ENCODE measurements around the gene NCAM2.

Gene NCAM2

GRCh38 chr21:21268885-21269284, 270.7 kb downstream of the NCAM2 start:
- intact Hi-C loops (cut with DNase I): no loop called here
- DNase-seq: no peak

- intact Hi-C loops (cut with DNase I): no loop called here
- peak in 1 of 10 donors; percentile 23 for DNase-seq
Measured at GRCh38 chr21:21279193-21279901, 281.1 kb downstream of the NCAM2 start.

- DNase-seq: no peak
- intact Hi-C loops (cut with DNase I): no loop called here
Measured at GRCh38 chr21:21283810-21284209, 285.6 kb downstream of the NCAM2 start.

DNA sequence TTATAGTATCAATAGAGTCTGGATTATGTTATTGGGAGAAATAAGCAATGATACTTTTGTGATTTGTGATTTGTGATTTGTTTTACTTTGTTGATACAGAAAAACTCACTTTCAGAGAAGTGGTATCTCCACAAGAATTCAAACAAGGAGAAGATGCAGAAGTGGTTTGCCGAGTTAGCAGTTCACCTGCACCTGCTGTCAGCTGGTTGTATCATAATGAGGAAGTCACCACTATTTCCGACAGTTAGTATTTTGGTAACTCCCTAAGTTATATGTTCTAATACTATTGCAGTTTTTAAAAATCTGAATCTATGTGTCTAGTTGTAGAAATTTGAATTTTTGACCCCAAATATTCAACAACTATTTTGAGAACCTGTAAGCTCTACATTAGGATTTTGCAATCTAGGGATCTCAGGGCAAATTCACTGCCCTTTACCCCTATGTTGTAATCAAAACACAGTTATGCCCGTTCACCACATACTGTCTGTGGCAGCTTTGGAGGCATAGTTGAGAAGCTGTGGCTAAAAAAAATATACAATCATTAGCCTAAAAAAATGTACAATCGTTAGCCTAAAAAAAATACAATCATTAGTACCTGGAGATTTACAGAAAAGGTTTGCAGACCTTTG, 288.1 kb downstream of the NCAM2 start:
- intact Hi-C loops (cut with DNase I): no loop called here
- DNase-seq: no peak

DNA sequence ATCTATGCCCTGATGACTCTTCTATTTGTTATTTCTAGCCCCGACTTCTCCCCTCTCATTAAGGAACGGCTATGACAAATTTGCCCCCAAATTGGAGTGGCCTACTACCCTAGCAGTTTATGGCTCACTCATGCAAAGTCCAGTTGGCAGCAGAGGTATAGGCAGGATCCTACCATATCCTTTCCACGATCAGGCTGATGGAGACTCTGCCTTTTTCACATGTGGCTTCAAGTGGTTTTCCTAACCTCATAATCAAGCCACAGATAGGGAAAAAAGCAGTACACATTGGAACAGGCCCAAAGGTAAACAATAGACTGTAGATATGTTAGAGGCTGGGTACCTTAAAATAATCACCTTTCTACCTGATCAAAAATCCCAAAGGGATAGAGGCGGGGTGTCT, 292.5 kb downstream of the NCAM2 start:
- intact Hi-C loops (cut with DNase I): no loop called here
- DNase-seq: no peak

GRCh38 chr21:21291883-21292569, 293.8 kb downstream of the NCAM2 start:
- no peak for DNase-seq
- intact Hi-C loops (cut with DNase I): no loop called here

DNA sequence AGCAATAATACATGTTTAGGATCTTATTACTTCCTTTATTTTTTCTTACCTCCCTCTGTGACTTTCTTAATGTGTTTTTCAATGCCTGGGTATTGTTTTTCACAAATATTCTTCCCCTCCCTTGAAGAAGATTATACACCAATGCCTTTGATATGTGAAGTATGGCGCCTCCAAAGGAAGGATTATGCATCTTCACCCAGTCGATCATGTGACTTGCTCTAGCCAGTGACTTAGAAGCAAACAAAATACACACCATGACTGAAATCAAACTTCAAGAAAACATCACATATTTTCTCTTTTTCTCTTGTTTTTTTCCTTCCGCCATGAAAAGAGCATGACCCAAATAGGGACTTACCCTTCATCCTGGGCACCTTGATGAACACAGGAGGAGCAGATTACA, 297.1 kb downstream of the NCAM2 start:
- DNase-seq: no peak
- intact Hi-C loops (cut with DNase I): no loop called here

- intact Hi-C loops (cut with DNase I): no loop called here
- DNase-seq: no peak
Measured at GRCh38 chr21:21297211-21297610, 299.0 kb downstream of the NCAM2 start.

DNA sequence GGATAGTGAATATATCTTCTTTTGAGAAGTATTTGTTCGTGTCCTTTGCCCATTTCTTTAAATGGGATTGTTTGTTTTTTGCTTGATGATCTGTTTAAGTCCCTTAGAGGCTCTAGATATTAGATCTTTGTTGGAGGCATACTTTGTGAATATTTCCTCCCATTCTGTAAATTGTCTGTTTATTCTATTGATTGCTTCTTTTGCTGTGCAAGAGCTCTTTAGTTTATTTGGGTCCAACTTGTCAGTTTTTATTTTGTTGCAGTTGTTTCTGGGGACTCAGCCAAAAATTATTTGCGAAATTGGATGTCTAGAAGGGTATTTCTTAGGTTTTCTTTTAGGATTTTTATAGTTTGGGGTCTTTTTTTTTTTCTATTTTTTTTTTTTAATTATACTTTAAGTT, 302.8 kb downstream of the NCAM2 start:
- no peak for DNase-seq
- intact Hi-C loops (cut with DNase I): no loop called here

GRCh38 chr21:21309510-21309909, 311.3 kb downstream of the NCAM2 start:
- intact Hi-C loops (cut with DNase I): no loop called here
- no peak for DNase-seq

DNA sequence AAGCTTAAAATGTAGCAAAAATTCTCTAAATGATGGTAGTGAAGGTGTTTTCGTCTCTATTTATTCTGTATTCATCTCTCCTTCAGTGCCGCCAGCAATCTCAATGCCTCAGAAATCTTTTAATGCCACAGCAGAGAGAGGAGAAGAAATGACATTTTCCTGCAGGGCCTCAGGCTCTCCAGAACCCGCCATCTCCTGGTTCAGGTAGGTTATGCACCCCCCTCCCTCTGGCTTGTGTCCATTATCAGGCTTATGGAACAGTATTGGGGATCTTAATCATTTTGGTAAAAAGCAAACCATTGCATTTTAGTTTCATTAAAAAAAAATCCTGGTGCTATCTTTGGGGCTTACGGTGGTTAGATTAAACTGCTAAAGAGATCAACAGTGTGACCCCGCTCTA, 326.1 kb downstream of the NCAM2 start:
- no peak for DNase-seq
- intact Hi-C loops (cut with DNase I): no loop called here

DNA sequence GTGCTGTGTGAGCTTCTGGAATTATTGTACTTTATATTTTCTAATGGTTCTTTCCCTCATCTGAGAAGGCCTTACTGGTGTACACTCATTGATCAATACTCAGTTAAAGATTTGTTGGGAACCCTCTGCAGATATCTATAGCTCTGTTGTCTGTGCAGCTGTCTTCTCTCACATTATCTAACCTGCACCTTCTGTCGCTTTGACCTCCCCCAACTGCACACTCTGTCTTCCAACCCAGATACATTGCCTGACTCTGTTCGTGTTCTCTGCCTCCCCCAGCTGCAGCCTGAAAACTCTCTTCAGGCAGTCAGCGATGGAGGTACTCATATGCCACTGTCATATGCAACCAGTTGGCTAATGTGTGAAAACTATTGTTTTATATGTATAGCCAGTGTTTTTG, 334.3 kb downstream of the NCAM2 start:
- DNase-seq: no peak
- intact Hi-C loops (cut with DNase I): no loop called here

GRCh38 chr21:21341041-21341440, 342.8 kb downstream of the NCAM2 start:
- intact Hi-C loops (cut with DNase I): no loop called here
- DNase-seq: no peak

- no peak for DNase-seq
- intact Hi-C loops (cut with DNase I): no loop called here
Measured at GRCh38 chr21:21345296-21345695, 347.1 kb downstream of the NCAM2 start.

- no peak for DNase-seq
- intact Hi-C loops (cut with DNase I): no loop called here
Measured at GRCh38 chr21:21345872-21346271, 347.7 kb downstream of the NCAM2 start.

- no peak for DNase-seq
- intact Hi-C loops (cut with DNase I): loop anchor here (10.0 kb wide), 1 partner anchor 261 kb away; no protein-coding TSS in a partner anchor
Measured at GRCh38 chr21:21366277-21366676, 368.1 kb downstream of the NCAM2 start.

DNA sequence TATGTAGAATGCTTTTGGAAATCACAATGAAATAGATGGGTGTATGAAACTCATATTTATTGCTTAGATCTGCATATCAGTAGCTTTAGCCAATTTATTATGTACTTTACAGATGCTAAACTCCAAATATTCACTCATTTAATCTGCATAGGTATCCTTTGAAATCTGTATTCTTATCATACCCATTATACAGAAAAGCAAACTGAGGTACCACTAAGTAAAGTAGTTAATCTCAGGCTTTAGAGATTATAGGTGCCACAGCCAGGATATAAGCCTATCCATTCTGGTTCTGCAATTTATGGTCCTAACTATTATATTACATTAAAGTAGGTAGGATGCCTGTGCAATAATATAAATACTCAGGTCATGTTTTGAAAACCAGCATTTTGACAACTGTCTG, 369.4 kb downstream of the NCAM2 start:
- intact Hi-C loops (cut with DNase I): loop anchor here (10.0 kb wide), 1 partner anchor 263 kb away; no protein-coding TSS in a partner anchor
- no peak for DNase-seq

- no peak for DNase-seq
- intact Hi-C loops (cut with DNase I): loop anchor here (5.0 to 10.0 kb wide), 3 partner anchors 142 to 372 kb away; no protein-coding TSS in a partner anchor
Measured at GRCh38 chr21:21373969-21374368, 375.8 kb downstream of the NCAM2 start.

DNA sequence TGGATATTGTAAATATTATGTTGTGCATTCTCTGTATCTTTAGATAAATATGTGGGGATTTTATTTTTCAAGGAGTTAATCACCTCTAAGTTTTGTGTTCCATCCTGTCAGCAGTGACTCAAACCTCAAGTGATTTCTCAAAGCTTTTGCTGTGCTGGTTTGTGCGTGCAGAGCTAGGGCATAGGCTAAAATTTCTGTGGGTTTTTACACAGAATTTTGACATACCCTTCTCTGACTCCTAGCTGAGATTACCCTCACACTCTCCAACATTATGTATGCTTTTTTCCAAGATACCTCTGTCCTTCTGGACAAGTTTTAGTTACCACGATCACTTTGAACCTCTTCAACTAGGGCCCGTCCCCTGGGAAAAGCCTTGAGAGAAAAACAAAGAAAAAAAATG, 384.9 kb downstream of the NCAM2 start:
- DNase-seq: no peak
- intact Hi-C loops (cut with DNase I): no loop called here

DNA sequence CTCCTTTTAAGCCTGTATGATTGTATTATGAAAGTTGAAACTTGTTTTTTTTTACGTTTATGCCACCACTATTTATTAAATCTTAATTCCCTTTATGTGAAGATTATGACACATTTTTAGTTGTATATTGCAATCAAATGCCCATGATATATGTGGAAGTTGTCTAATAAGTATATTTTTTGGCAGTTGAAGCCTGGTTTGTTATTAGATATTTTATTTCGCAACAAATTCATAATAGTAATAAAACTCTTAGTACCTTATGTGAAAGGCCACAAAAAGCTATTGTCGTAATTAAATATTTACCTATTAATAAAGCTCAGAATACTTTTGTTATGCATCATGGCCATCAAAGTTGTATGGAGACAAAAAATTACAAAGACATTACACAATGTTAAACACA, 386.8 kb downstream of the NCAM2 start:
- no peak for DNase-seq
- intact Hi-C loops (cut with DNase I): no loop called here

DNA sequence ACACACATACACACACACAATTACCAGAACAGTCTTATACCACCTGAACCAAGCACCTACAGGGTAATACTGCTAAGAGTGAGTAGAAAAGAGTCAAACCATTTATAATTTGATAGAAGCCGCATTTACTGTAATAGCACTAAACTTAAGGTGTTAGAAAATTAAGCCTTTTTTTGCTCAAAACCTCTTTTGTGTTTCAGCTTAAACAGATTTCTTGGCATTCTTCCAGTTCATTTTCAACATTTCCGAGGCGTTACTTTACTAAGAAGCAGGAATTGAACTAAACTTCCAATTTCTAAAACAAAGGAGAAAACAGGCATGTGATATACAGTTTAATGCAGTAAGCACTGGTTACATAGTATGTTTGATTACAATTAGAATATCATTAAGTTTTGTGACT, 387.2 kb downstream of the NCAM2 start:
- DNase-seq: no peak
- intact Hi-C loops (cut with DNase I): no loop called here

- DNase-seq: no peak
Measured at GRCh38 chr21:21387916-21388315, 389.7 kb downstream of the NCAM2 start.

More at GRCh38 chr21:21387916-21388315, 389.7 kb downstream of the NCAM2 start:
- intact Hi-C loops (cut with DNase I): no loop called here

Data from posterior cingulate gyrus (tissue), 11 donors.